HepG2 (cell line): ENCODE data around the gene LLGL1. TPM values are rescaled to one million over a fixed set of nuclear protein-coding genes. Genes with fewer than 3 reads are reported as not detected.

ENCODE experiments used
- ATAC-seq: fragments of 200-7000 bp; cut with Tn5 transposase; 3 replicates; pipeline ENCODE4 v1.9.1; 2020; ENCODE audit warnings: mild to moderate bottlenecking, moderate library complexity
- BruUV-seq: library from RNA; stranded (reverse); fragments of 400-500 nt; replicated peaks from 2 replicates; lab custom pipeline; 2021; lab: Mats Ljungman, UMichigan
- CTCF ChIA-PET: fragments of 300-600 bp; formaldehyde crosslinking; extraction: SDS; loops from one replicate; lab custom pipeline; 2021; ENCODE audit warnings: low total read pairs, inconsistent platforms, low intra/inter-chr PET ratio; lab: Yijun Ruan, JAX
- POLR2A ChIA-PET: fragments of 350-600 bp; sonication (Branson Sonifier 250); formaldehyde crosslinking; loops from one replicate; lab custom pipeline; 2020; ENCODE audit warnings: antibody characterized with exemption, inconsistent platforms; lab: Yijun Ruan, JAX
- DNase-seq: peaks from one replicate; pipeline ENCODE4 v3.0.0-alpha.2; 2015; ENCODE audit warnings: low spot score
- FAIRE-seq: peaks from 3 replicates; lab custom pipeline; 2011; peaks lifted over from hg19 to GRCh38; lab: Jason Lieb, UNC
- H2AFZ ChIP-seq: one replicate; pipeline ENCODE4 v1.6.1; 2011; ENCODE audit warnings: low read length, inconsistent platforms
- H3K27ac ChIP-seq: fragments of 300-600 bp; 3 replicates; pipeline ENCODE4 v1.8.0; 2011; ENCODE audit warnings: mixed run types, mild to moderate bottlenecking, mixed read lengths, low read length, inconsistent platforms; ENCODE audit not compliant: insufficient read depth; ENCODE audit errors: extremely low read length
- H3K27me3 ChIP-seq, 2 experiments: fragments of 200-600 bp in 1 of 2; 2 replicates in 1 of 2; 3 replicates in 1 of 2; pipeline versions ENCODE4 v1.6.0 to v1.8.0; 2011; ENCODE audit warnings: low read length in 2 of 2, mild to moderate bottlenecking in 2 of 2, moderate library complexity in 2 of 2, inconsistent platforms in 1 of 2; ENCODE audit not compliant: insufficient read depth in 2 of 2, control insufficient read depth in 1 of 2
- H3K36me3 ChIP-seq, 2 experiments: fragments of 200-600 bp in 1 of 2; replicated peaks in 1 of 2; 2 replicates in 1 of 2; 3 replicates in 1 of 2; pipeline versions ENCODE4 v1.5.1 to v1.8.0; 2011; ENCODE audit warnings: low read length in 2 of 2, inconsistent platforms in 1 of 2; ENCODE audit not compliant: insufficient read depth in 2 of 2, control insufficient read depth in 1 of 2
- H3K4me1 ChIP-seq: 2 replicates; pipeline ENCODE4 v1.5.1; 2012; ENCODE audit warnings: low read length, inconsistent platforms; ENCODE audit not compliant: insufficient read depth
- H3K4me2 ChIP-seq: 2 replicates; pipeline ENCODE4 v1.6.0; 2011; ENCODE audit warnings: low read depth, low read length, inconsistent platforms
- H3K4me3 ChIP-seq, 3 experiments: fragments of 200-600 bp in 1 of 3; sonication (generic), shearing (Covaris generic) in 1 of 3; replicated peaks in 1 of 3; 2 replicates each; pipeline ENCODE4 v1.5.1; 2011 to 2016; ENCODE audit warnings: low read length in 3 of 3, inconsistent platforms in 2 of 3, low read depth in 2 of 3, mild to moderate bottlenecking in 2 of 3, control low read depth in 1 of 3, mixed read lengths in 1 of 3; ENCODE audit not compliant: insufficient read depth in 1 of 3
- H3K79me2 ChIP-seq: one replicate; pipeline ENCODE4 v1.6.1; 2011; ENCODE audit warnings: low read length, inconsistent platforms; ENCODE audit not compliant: insufficient read depth
- H3K9ac ChIP-seq: 2 replicates; pipeline ENCODE4 v1.6.0; 2011; ENCODE audit warnings: mild to moderate bottlenecking, low read depth, low read length, inconsistent platforms; ENCODE audit not compliant: insufficient read depth
- H3K9me3 ChIP-seq: 2 replicates; pipeline ENCODE4 v1.5.1; 2012; ENCODE audit warnings: mild to moderate bottlenecking, low read length
- H4K20me1 ChIP-seq: 2 replicates; pipeline ENCODE4 v1.6.0; 2011; ENCODE audit warnings: inconsistent platforms, mild to moderate bottlenecking, low read length, moderate library complexity; ENCODE audit not compliant: insufficient read depth
- ETV5 ChIP-seq: IDR thresholded peaks from 2 replicates; pipeline ENCODE4 v1.6.1; 2018; ENCODE audit warnings: missing biosample characterization, missing genetic modification reagents, inconsistent platforms, borderline replicate concordance
- FOXJ3 ChIP-seq: sonication (generic); formaldehyde crosslinking; IDR thresholded peaks from 2 replicates; pipeline ENCODE4 v1.4.0; 2020; ENCODE audit warnings: missing genetic modification reagents, mild to moderate bottlenecking, borderline replicate concordance
- GABPB1 ChIP-seq: IDR thresholded peaks from 2 replicates; pipeline ENCODE4 v1.6.1; 2016; ENCODE audit warnings: mild to moderate bottlenecking, missing genetic modification reagents, moderate library complexity, missing compliant biosample characterization
- HDAC6 ChIP-seq: fragments of 200-600 bp; sonication (generic); IDR thresholded peaks from 2 replicates; pipeline ENCODE4 v1.7.0; 2017; ENCODE audit warnings: mild to moderate bottlenecking, antibody characterized with exemption, low read length, low read depth
- HMGXB4 ChIP-seq, 2 experiments: sonication (generic) in 1 of 2; formaldehyde crosslinking in 1 of 2; IDR thresholded peaks; 2 replicates each; pipeline versions ENCODE4 v1.4.0 to v1.6.1; 2018 to 2020; ENCODE audit warnings: missing genetic modification reagents in 2 of 2, borderline replicate concordance in 1 of 2, low read depth in 1 of 2, mild to moderate bottlenecking in 1 of 2, missing biosample characterization in 1 of 2
- MNT ChIP-seq: fragments of 450-650 bp; IDR thresholded peaks from 2 replicates; pipeline ENCODE4 v1.6.1; 2016
- MYC ChIP-seq: sonication (generic); formaldehyde crosslinking; IDR thresholded peaks from 2 replicates; pipeline ENCODE4 v1.9.0; 2021; ENCODE audit warnings: missing genetic modification reagents, borderline replicate concordance
- NFKB2 ChIP-seq: sonication (generic); formaldehyde crosslinking; IDR thresholded peaks from 2 replicates; pipeline ENCODE4 v1.4.0; 2020; ENCODE audit warnings: missing genetic modification reagents, borderline replicate concordance
- PHF21A ChIP-seq: sonication (generic); formaldehyde crosslinking; IDR thresholded peaks from 2 replicates; pipeline ENCODE4 v1.5.0; 2020; ENCODE audit warnings: mild to moderate bottlenecking, missing genetic modification reagents
- RBM22 ChIP-seq: fragments of 200-400 bp; formaldehyde crosslinking; optimal IDR thresholded peaks from 2 replicates; pipeline ENCODE3; 2017; ENCODE audit warnings: mild to moderate bottlenecking, low read length, moderate library complexity
- RFX1 ChIP-seq: fragments of 450-650 bp; IDR thresholded peaks from 2 replicates; pipeline ENCODE4 v1.6.1; 2017
- SMYD3 ChIP-seq: sonication (generic); formaldehyde crosslinking; IDR thresholded peaks from 2 replicates; pipeline ENCODE4 v1.8.1; 2023; ENCODE audit warnings: mild to moderate bottlenecking, missing genetic modification reagents
- SP4 ChIP-seq: sonication (generic); formaldehyde crosslinking; IDR thresholded peaks from 2 replicates; pipeline ENCODE4 v1.8.1; 2023; ENCODE audit warnings: mild to moderate bottlenecking, missing genetic modification reagents
- ZEB1 ChIP-seq: IDR thresholded peaks from 2 replicates; pipeline ENCODE4 v1.6.1; 2012; ENCODE audit warnings: mild to moderate bottlenecking, low read depth, inconsistent platforms; ENCODE audit not compliant: insufficient replicate concordance
- ZNF331 ChIP-seq: sonication (generic); formaldehyde crosslinking; IDR thresholded peaks from 2 replicates; pipeline ENCODE4 v1.4.0; 2020; ENCODE audit warnings: missing genetic modification reagents
- ZNF510 ChIP-seq: sonication (generic); formaldehyde crosslinking; IDR thresholded peaks from 2 replicates; pipeline ENCODE4 v1.4.0; 2020; ENCODE audit warnings: low read depth, mild to moderate bottlenecking, missing genetic modification reagents
- ZNF556 ChIP-seq: sonication (generic); formaldehyde crosslinking; IDR thresholded peaks from 2 replicates; pipeline ENCODE4 v1.4.0; 2020; ENCODE audit warnings: mild to moderate bottlenecking, missing genetic modification reagents, borderline replicate concordance
- ZNF776 ChIP-seq: sonication (generic); formaldehyde crosslinking; IDR thresholded peaks from 2 replicates; pipeline ENCODE4 v1.4.0; 2020; ENCODE audit warnings: mild to moderate bottlenecking, missing genetic modification reagents
- ZSCAN20 ChIP-seq: sonication (generic); formaldehyde crosslinking; IDR thresholded peaks from 2 replicates; pipeline ENCODE4 v1.4.0; 2020; ENCODE audit warnings: missing genetic modification reagents, mild to moderate bottlenecking, borderline replicate concordance
- WGBS: methylation state at CpG from one replicate; pipeline ENCODE4 v1.1.6; 2017; ENCODE audit warnings: low lambda C conversion rate; 5-methylcytosine and 5-hydroxymethylcytosine counted together
- in situ Hi-C: cut with HindIII; loops from 2 replicates; pipeline ENCODE4 v1.10.0; 2017; ENCODE audit warnings: low pct_unique_long_range_greater_than_20kb; ENCODE audit not compliant: extremely low pct_ligation_motif_present
- intact Hi-C: fragments of 100-400 bp; cut with micrococcal nuclease; formaldehyde crosslinking; loops from one replicate; pipeline ENCODE4 v1.10.0; 2022; ENCODE audit not compliant: unreplicated experiment
- polyA plus RNA-seq, 8 experiments: library from polyadenylated mRNA; depleted of rRNA in 3 of 8; stranded (reverse) in 7 of 8; unstranded in 1 of 8; fragments of >200 nt; fragmentation: Illumina TruSeq in 4 of 8; extraction: Trizol in 4 of 8; gene quantifications; 2 replicates each; pipeline versions ENCODE4 v1.2.1 to v1.2.3, GENCODE V29; 2011 to 2016; ENCODE audit warnings: low read depth in 4 of 8, missing spikeins in 1 of 8, mixed read lengths in 1 of 8; ENCODE audit not compliant: insufficient read depth in 1 of 8
- total RNA-seq, 5 experiments: library from RNA; depleted of rRNA; stranded (reverse); fragments of >200 nt; fragmentation: Illumina TruSeq; extraction: Trizol; gene quantifications; 2 replicates each; pipeline ENCODE4 v1.2.3, GENCODE V29; 2016; ENCODE audit warnings: low read depth in 1 of 5
- TF ChIP-seq, protein P1 (sequence below): sonication (generic); formaldehyde crosslinking; IDR thresholded peaks from 2 replicates; pipeline ENCODE4 v1.4.0; 2020; ENCODE audit warnings: missing genetic modification reagents; ENCODE audit errors: not compliant biosample characterization
- TF ChIP-seq, protein P2 (sequence below): sonication (generic); formaldehyde crosslinking; IDR thresholded peaks from 2 replicates; pipeline ENCODE4 v1.8.1; 2023; ENCODE audit warnings: missing genetic modification reagents, mild to moderate bottlenecking, borderline replicate concordance

LLGL1 gene
- total and polyA plus RNA-seq, 2 of the 13 experiments (the other 11 are each of a cell fraction or from before 2014, with no cell fraction given) = 15.0 to 15.3 TPM

DNA sequence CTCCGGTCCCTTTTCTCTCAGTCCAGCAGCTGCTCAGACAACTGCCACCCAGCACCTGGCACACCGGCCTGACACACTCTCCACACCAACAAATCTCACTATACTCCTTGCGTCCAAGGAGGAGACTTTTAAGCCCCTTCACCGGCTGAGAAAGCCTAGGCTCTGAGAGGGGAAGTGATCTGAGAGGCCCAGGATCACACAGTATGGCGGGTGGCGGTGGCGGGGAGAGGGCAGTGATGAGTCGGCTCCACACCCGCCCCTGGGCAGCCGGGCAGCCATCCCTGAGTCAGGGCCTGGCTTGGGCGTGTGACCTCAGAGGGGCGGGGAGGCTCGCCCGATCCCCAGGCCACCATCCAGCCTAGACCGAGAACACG is 32.5 kb downstream of the LLGL1 start:
- intact Hi-C loops (loop anchor here (5.0 kb wide), 1 partner anchor 59 kb away; the partner anchor contains the start of gene SMCR8), in situ Hi-C loops (loop anchor here (5.0 kb wide), 1 partner anchor 36 kb away; no protein-coding TSS in a partner anchor)
- Histone ChIP-seq H3K79me2 (peaks cover 30% of the 10 kb centered on the region), H4K20me1 (peaks cover 8% of the 10 kb centered on the region; the same call in 1 of the 2 replicates), H3K36me3 (peaks cover 16 to 34% of the 10 kb centered on the region in 2 experiments; a peak in 4 of 5 replicates), H3K9me3 (no peaks in the 10 kb centered on the region), H3K27ac (peak overlapping the region; percentile 82), H3K4me1 (peaks cover 34% of the 10 kb centered on the region), H3K9ac (peak overlapping the region; percentile 94), H3K4me3 (peak overlapping the region; percentile 67 to 95 (median 87)), H3K27me3 (no peaks in the 10 kb centered on the region; a peak in 1 of 5 replicates), H3K4me2 (peak overlapping the region; percentile 99), H2AFZ (no peak overlapping the region)
- CTCF ChIA-PET = no interaction called here
- WGBS = 0% methylated on average over 9 of the region's 16 CpGs
- peak; percentile 53 for DNase-seq
- BruUV-seq = no TSS peak
- POLR2A ChIA-PET = no interaction called here
- FAIRE-seq = no peak
- peak; percentile 70 for ATAC-seq
- no peak; a peak in 2 of 4 replicates for TF ChIP-seq HMGXB4 (CRISPR knock-in tag; IDR thresholded peaks at IDR 0.05; ENCODE audit: borderline replicate concordance in 1 of 2, low read depth in 1 of 2)
- TF ChIP-seq ZSCAN20 (CRISPR knock-in tag) = no peak
- TF ChIP-seq ETV5 = no peak
- TF ChIP-seq GABPB1 = no peak
- no peak for TF ChIP-seq ZNF556 (CRISPR knock-in tag)
- no peak for TF ChIP-seq ZNF776 (CRISPR knock-in tag)
- no peak; the same call in 1 of the 2 replicates for TF ChIP-seq ZNF331
- TF ChIP-seq RBM22 = no peak
- TF ChIP-seq HDAC6 = no peak
- TF ChIP-seq FOXJ3 (CRISPR knock-in tag) = no peak
- TF ChIP-seq, protein P1, sequence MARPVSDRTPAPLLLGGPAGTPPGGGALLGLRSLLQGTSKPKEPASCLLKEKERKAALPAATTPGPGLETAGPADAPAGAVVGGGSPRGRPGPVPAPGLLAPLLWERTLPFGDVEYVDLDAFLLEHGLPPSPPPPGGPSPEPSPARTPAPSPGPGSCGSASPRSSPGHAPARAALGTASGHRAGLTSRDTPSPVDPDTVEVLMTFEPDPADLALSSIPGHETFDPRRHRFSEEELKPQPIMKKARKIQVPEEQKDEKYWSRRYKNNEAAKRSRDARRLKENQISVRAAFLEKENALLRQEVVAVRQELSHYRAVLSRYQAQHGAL (CRISPR knock-in tag) = peak; percentile 41
- TF ChIP-seq, protein P2, sequence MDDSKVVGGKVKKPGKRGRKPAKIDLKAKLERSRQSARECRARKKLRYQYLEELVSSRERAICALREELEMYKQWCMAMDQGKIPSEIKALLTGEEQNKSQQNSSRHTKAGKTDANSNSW (CRISPR knock-in tag) = 0 out of 2 replicates have a peak, but pooled peaks have one; percentile 27
- 0 out of 2 replicates have a peak, but pooled peaks have one; percentile 13 for TF ChIP-seq ZNF510
- no peak for TF ChIP-seq RFX1
- 0 out of 2 replicates have a peak, but pooled peaks have one; percentile 16 for TF ChIP-seq PHF21A (CRISPR knock-in tag)
- TF ChIP-seq SP4 (CRISPR knock-in tag) = no peak
- no peak for TF ChIP-seq ZEB1
- peak; percentile 59; the same call in 1 of the 2 replicates for TF ChIP-seq MYC (CRISPR knock-in tag)
- TF ChIP-seq MNT = no peak
- TF ChIP-seq NFKB2 (CRISPR knock-in tag) = peak; percentile 29; the same call in 1 of the 2 replicates
- no peak for TF ChIP-seq SMYD3 (CRISPR knock-in tag)
